GM19324 (cell line): ENCODE results near the gene SLC25A39.
"Not testable (repeated sequence)": the region's sequence is repeated elsewhere in the genome, so short reads cannot be mapped to it uniquely, and the experiment has no call there.

ENCODE experiments used
- ATAC-seq: cut with Tn5 transposase; IDR thresholded peaks from one replicate; pipeline ENCODE4 v1.9.1; 2021; ENCODE audit warnings: mild to moderate bottlenecking, moderate library complexity; ENCODE audit not compliant: unreplicated experiment, low FRiP score

SLC25A39 gene

DNA sequence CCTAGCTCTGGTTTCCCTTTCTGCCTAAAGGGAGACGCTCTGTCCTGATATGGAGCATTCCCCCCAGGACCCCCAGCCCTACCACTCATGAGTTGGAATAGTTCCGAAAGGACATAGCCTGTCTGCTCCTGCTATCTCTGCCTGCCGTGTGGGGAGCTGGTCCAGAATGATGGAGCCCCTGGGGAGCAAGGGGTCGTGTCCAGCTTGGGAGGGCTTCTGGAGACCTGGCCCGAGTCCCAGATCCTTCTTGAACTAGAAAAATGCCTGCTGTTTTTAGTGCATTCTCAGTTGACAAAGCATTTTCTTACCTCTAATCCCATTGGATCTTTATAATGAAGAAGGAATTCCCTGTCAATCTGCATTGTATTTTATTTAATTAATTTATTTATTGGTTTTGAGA is 11.3 kb upstream of the SLC25A39 start:
- ATAC-seq: no peak

DNA sequence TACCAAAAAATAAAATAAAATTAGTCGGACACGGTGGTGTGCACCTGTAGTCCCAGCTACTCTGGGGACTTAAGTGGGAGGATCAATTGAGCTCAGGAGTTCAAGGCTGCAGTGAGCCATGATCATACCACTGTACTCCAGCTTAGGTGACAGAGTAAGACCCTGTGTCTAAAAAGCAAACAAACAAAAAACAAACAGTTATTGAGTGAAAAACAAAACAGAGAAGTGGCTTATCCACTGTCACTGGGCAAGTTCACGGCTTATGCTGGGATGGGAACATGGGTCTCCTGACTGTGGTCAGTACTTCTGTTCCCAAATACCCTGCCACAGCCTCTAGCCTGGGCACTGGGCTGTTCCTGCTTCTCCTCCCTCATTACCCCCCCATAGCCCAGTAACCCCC is 10.9 kb upstream of the SLC25A39 start:
- ATAC-seq: no peak

DNA sequence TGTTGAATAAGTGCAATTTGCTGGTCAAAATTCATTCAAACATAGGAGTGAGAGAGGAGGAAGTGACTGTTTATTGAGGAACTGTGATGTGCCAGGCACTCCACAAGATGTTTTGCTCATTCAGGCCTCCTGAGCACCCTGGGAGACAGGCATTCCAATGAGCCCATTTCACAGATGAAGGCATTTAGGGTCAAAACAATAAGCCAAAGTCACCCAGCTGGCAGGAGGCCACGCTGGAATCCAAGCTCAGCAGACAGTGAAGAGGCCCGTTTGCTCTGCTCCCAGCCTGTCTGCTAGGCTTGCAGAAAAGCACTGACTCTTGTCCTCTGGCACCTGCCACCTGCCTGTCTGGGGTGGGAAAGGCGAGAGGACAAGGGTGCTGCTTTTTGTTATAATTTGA is 10.1 kb upstream of the SLC25A39 start:
- no peak for ATAC-seq

DNA sequence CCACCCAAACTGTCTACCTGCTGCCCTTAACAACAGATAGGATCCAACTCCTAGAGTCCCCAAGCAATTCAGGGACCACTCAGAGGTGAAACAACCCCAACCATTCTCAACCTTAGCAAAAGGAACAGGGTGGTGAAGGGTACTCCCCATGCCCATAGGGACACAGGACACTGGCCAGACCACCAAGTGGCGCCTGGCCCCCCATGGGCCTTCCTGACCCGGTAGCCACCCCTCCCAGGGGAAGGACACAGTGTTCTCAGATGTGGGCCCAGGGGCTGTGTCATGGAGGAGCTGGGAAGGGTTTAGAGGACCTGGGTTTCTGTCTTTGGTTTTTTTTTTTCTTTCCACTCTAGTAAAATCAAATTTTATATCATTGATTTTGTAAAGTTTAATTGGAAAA is 9.7 kb upstream of the SLC25A39 start:
- ATAC-seq: no peak

DNA sequence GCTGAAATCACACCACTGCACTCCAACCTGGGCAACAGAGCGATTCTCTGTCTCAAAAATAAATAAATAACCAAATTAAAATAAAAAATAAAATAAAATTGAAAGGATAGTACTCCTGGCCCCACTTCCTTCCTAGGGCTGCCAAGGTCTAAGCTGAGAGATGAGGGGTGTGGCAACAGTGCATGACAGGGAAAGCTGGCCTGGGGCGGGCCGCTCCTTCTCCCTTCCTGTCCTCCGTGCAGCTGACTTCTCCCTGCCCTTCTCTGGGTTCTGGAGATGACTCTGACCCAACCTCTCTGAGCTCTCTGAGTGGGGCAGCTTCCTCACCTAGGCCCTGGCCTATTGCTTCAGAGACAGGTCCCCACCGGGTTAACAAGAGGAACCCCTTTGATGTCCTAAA is 8.7 kb upstream of the SLC25A39 start:
- ATAC-seq: no peak

DNA sequence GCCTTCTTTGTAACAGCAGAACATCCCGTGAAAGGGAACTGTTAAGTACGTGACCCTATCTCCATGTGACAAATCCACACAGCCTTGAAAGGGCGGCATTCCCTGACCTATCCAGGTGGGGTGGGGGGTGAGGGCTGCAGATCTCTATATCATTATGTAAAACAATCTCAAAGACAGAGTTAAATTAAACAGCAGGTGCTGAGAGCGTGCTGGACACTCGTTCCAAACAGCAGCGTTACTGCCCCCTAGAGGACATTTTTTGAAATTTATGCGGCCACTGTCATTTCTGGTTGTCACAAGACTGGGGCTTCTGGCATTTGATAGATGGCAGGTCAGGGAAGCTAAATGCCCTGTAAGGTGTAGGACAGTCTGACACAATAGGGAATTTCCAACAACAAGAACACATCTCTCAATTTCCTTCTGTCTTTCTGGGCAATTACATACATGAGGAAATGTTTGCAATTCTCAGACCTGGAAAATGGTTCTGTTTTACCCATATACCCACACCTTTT is 6.7 kb upstream of the SLC25A39 start:
- no peak for ATAC-seq

DNA sequence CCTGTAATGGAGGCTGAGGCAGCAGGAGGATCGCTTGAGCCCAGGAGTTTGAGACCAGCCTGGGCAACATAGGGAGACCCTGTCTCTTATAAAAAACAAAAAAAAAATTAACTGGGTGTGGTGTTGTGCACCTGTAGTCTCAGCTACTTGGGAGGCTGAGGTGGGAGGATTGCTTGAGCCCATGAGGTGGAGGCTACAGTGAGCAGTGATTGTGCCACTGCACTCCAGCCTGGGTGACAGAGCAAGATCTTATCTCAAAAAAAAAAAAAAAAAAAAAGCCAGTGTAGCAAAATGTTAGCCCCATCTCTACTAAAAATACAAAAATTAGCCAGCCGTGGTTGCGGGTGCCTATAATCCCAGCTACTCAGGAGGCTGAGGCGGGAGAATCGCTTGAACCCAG is 5.6 kb upstream of the SLC25A39 start:
- ATAC-seq: not testable (repeated sequence)

DNA sequence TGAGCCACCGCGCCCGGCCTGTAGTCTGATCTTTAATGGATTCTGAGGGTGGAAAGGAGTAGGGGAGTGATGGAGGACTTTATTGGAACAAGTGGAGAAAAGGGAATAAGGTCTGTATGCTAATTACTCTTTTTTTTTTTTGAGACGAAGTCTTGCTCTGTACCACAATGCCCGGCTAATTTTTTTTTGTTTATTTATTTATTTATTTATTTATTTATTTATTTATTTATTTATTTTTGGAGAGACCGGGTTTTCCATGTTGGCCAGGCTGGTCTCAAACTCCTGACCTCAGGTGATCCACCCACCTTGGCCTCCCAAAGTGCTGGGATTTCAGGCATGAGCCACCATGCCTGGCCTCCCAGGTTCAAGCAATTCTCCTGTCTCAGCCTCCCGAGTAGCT is 4.9 kb upstream of the SLC25A39 start:
- not testable (repeated sequence) for ATAC-seq

DNA sequence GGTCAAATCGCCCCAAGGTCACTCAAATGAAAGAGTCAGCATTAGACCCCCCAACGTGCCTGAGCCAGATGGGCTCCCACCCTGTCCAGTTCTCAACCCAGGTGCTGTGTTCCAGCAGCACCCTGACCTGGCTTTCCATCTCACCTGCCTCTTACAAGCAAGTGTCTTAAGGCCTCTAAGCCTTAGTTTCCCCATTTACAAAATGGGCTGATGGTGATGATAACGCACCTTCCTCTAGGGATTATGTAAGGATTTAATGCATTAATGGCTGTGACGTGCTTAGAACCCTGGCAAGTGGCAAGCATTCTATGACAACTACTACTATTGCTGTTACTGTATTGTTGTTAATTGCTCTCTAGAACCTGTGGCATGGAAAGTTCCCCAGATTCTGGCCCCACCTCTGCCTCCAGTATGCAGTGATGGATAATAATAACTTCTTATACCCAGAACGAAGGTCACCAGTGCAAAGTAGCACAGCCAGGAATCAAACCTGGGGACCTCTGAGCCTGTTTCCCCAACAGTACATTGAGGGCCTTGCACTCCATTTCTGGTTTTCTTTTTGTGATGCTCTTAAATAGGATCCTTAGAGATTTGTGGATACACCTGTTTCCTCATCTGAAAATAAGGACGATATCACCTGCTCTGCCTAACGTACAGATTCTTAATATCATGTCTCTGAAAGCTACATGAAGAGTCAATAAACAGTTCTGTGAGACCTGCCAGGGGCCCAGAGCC is 3.3 kb upstream of the SLC25A39 start:
- no peak for ATAC-seq

DNA sequence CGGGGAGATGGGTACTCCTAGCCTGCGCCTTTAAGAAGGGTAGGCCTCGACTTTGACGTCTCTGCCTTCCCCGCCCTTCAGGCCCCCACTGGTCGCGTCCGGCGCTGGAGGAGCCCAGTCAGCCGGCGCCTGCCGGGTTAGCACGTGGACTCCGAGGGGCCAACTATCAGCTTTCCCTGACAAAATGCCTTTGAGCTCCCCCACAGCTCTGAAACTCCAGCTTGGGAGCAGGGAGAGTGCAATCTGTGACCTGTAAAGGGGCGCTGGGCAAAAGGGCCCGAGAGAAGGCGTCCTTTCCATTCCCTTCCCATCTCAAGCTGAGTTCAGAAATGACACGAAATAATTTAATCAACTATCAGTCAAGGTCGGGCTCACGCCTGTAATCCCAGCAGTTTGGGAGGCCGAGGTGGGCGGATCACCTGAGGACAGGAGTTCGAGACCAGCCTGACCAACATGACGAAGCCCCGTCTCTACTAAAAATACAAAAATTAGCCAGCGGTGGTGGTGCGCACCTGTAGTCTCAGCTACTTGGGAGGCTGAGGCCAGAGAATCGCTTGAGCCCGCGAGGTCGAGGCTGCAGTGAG is 2.3 kb upstream of the SLC25A39 start:
- peak; percentile 44 for ATAC-seq

DNA sequence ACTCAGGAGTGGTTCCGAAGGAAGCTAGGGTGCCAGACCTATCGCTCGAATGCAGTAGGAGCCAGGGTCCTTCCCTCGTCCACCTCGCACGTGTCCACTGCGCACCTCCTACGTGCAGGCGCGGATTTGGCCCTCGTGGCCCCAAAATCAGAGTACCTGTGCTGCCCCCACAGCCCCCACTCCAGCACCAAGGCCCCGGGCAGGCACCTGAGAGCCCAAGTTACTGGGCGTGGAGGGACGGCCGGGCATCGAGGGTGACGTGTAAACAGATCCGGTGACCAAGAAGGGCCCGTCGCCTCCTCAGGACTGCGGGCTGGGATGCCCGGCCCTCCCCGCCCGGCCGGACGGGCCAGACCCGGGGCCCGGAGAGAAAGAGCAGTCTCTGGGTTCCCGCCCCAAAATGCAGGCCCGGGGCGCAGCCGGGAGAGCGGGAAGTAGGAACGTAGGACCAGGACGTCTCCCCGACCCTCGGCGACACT is 492 bp downstream of the SLC25A39 start:
- peak; percentile 3 for ATAC-seq

DNA sequence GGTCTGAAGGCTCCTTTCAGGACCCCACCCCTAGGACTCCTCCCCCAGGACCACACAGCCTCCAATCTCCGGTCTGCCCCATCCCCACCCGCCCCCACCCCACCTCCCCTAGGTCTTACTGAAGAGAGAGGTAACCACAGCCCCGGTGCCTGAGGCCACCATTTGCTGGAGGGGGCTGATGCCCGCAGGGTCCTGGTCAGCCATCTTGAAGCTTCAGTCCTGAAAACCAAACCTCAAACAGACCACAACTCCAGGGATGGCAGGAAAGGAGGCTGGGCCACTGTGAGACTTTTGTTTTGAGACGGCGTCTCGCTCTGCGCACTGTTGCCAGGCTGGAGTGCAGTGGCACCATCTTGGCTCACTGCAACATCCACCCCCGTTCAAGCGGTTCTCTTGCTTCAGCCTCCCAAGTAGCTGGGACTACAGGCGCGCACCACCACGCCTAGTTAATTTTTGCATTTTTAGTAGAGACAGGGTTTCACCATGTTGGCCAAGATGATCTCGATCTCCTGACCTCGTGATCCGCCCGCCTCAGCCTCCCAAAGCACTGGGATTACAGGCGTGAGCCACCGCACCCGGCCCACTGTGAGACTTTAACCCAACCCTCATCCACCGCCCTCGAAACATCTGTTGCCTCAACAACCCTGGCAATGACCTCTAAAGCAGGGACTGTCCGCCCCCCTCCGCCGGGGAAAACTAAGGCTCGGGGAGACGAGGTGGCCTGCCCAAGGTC is 1.1 kb downstream of the SLC25A39 start:
- no peak for ATAC-seq

DNA sequence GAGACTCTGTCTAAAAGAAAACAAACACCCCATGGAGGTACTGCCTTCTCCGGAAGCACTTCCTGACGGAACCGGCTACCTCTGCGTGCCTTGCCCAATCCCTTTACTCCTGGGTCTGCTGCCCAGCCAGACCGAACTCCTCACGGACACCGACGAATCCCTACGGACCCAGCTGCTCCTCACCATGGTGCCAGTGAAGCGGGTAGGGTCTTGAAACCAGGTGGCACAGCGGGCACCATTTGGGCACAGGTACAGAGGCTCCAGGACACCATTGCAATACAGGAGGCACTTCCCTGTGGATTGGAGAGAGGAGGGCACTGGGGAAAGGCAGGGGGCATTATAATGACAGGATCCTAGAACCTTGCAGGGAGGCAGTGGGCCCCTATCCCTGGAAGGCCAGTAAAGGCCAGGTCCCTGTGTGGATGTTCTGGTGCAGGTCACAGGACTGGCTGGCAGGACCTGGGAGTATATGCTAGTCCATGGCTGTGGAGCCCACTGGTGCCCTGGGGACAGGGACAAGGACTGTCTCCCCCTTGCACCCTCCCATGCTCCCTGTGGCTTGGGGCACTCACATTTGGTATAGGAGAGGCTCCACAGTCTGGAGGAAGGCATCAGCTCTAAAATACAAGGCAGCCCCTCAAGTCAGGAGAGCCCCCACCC is 2.3 kb downstream of the SLC25A39 start:
- no peak for ATAC-seq

DNA sequence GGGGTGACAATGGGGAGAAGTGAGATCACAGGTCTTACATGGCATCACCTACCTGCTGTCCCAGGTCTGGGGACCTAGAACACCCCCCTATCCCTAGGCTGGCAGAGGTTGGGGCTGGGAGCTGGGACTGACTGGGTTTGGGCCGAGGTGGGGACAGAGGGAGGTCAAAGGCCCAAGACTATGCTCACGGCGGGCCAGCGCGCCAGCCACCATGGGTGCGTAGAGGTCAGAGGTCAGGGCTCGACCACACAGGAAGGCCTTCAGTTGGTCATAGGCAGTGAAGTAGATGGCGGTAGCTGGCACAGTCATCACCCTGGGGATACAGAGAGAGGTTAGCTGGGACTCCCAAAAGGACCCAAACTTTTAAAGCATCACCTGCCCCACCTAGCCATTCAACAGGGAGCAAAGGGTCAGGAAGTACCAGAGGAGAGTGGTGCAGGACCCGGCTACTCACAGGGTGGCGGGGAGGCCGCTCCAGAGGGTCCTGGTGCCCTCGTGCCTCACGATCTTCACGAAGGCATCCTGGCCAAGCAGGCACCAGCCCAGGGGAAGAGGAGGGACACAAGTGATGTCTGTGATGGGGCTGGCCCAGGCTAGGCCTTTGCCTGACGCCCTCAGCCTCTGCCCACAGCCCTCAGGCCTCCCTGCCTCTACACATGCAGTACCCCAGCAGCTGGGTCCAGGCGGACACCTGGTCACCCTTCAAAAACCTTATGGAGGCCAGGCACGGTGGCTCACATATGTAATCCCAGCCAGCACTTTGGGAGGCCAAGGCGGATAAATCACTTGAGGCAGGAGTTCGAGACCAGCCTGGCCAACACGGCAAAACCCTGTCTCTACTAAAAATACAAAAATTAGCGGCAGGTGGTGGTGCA is 3.1 kb downstream of the SLC25A39 start:
- ATAC-seq: no peak

DNA sequence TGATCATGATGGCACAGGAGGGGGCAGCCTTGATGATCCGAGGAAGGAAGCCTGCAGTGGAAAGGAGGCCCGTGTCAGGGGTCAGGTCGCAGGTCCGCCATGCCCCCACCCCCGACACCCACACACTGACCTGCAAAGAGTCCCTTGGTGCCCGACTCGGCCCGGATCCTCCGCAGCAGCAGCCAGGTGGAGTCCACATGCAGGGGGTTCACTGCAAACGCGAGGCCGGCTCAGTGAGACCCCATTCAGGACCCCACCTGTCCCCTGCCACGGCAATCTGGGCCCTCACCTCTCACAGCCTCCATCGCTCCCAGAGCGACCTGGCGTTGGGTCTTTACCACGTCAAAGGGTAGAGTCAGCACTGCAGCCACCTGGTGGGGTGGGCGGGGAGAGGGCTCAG is 4.6 kb downstream of the SLC25A39 start:
- ATAC-seq: no peak

DNA sequence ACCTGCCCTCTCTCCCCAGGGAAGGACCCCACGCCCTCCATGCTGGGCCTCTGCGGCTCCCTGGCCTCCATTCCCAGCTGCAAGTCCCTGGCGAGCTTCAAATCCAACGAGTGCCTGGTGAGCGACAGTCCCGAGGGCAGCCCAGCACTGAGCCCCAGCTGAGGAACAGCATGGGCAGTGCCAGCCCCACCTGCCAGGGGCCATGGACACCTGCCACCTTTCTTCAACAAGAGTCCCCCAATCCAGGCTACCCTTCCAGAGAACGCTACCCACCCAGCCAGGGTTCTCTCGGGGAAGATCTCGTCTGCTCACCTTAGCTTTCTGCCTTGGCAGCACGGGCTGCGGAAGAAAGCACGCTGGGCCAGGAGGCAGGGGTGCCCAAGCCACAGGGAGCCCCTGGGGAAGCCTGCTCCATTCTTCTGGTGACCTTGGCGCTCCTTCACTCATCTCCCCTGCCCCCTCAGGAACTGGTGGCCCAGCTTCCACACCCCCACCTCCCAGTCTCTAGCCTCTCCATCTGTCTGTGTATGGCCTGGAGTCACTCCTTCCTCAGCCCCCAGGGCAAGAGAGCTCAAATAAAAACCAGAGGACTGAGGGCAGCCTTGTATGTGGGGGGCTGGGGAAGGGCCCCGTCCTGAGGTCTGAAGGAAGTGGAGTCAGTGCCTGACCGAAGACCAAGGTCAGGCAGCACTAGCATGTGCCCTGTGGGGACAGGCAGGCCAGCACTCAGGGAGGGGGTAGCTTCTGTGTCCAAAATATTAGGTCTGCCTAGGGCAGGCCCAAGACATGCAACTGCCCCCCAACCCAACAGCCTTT is 6.3 kb downstream of the SLC25A39 start:
- no peak for ATAC-seq

DNA sequence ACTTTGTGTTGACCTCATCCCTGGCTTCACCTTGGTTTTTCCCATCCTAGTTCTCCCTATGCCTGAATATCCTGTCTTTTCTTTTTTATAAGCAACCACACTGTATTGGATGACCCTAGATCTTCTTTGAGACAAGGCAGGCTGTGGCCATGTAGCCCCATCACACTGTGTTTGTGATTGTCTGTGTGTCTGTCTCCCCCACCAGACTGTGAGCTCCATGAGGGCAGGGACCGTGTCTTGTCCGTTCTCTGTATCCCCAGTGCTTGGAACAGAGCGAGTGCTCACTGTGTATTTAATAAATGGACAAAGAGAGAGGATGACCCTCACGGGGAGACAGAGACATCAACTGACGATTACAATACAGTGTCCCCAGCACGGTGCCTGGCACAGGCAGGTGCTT is 7.1 kb downstream of the SLC25A39 start:
- no peak for ATAC-seq

DNA sequence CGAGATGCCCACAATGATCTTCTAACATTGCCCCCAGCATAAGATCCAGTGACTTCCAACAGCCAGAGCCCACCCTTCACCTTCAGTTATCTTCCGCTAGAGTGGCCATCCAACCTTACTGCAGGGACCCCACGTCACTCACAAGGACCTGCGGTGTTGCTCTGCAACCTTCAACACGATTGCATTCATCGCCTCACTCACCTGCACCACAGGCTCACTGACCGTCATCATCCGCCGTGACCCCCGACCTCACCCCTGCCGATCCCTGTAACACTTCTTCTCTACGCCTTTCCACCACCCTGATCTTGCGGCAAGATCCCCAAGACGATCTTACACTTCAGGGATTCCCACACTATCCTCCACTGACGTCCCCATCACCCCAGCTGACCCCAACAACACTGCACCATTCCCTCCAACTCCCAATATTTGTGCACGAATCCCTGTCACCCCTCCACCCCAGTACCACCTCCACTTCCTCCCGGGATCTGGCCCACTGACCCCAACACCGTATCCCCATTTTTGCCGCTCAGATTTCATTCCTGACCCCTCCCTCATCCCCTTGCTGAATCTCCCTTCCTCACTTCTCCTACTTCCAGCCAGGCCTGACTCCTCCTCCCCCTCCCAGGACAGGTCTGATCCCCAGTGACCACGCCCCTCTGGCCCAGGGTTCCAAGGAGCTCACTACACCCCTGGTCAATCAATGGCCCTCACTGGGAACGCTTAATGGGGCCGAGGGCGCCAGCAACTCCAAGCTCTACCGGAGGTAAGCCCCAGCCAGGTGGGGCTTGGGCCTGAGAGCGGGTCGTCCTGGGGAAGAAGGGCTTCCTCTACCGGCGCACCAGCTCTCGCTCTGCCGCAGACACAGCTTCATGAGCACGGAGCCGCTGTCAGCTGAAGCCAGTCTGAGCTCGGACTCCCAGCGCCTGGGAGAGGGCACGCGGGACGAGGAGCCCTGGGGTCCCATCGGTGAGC is 8.6 kb downstream of the SLC25A39 start:
- no peak for ATAC-seq
